Retinal pigment epithelial cell (primary cell): ENCODE results near the gene C1orf167.

Experiments used
- DNase-seq: peaks from one replicate; pipeline ENCODE4 v3.0.0-alpha.2; 2010; ENCODE audit warnings: low read depth
- H3K4me3 ChIP-seq: 2 replicates; pipeline ENCODE4 v1.5.1; 2011; ENCODE audit warnings: mild to moderate bottlenecking, low read length, control low read depth, moderate library complexity
- TF ChIP-seq, protein P1 (sequence below): conservative IDR thresholded peaks from 2 replicates; pipeline ENCODE4 v1.5.1; 2011; ENCODE audit warnings: low read depth, low read length, control low read depth, inconsistent platforms

C1orf167 gene

GRCh38 chr1:11765661-11766428, 3.9 kb downstream of the C1orf167 start:
- DNase-seq, result no peak
- TF ChIP-seq, protein P1, sequence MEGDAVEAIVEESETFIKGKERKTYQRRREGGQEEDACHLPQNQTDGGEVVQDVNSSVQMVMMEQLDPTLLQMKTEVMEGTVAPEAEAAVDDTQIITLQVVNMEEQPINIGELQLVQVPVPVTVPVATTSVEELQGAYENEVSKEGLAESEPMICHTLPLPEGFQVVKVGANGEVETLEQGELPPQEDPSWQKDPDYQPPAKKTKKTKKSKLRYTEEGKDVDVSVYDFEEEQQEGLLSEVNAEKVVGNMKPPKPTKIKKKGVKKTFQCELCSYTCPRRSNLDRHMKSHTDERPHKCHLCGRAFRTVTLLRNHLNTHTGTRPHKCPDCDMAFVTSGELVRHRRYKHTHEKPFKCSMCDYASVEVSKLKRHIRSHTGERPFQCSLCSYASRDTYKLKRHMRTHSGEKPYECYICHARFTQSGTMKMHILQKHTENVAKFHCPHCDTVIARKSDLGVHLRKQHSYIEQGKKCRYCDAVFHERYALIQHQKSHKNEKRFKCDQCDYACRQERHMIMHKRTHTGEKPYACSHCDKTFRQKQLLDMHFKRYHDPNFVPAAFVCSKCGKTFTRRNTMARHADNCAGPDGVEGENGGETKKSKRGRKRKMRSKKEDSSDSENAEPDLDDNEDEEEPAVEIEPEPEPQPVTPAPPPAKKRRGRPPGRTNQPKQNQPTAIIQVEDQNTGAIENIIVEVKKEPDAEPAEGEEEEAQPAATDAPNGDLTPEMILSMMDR, result no peak
- no peak overlapping the region for H3K4me3 ChIP-seq

DNA sequence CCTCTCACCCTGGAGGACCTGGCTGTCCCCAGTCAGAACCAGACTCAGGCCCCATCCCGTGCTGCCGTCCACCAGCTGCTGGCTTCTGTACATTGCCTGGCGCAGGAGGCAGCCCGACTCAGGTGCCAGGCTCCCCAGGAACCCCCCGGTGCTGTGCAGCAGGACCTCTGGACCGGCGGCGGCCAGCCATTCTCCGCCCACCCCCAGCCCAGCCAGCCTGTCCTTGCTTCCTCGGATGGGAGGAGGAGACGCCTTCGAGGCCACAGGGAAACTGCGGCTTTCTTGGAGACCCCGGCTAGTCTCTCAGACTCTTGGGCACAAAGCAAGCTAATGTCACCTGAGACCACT, 4.4 kb downstream of the C1orf167 start:
- TF ChIP-seq, protein P1, result no peak
- H3K4me3 ChIP-seq, result no peak overlapping the region
- DNase-seq, result no peak

DNA sequence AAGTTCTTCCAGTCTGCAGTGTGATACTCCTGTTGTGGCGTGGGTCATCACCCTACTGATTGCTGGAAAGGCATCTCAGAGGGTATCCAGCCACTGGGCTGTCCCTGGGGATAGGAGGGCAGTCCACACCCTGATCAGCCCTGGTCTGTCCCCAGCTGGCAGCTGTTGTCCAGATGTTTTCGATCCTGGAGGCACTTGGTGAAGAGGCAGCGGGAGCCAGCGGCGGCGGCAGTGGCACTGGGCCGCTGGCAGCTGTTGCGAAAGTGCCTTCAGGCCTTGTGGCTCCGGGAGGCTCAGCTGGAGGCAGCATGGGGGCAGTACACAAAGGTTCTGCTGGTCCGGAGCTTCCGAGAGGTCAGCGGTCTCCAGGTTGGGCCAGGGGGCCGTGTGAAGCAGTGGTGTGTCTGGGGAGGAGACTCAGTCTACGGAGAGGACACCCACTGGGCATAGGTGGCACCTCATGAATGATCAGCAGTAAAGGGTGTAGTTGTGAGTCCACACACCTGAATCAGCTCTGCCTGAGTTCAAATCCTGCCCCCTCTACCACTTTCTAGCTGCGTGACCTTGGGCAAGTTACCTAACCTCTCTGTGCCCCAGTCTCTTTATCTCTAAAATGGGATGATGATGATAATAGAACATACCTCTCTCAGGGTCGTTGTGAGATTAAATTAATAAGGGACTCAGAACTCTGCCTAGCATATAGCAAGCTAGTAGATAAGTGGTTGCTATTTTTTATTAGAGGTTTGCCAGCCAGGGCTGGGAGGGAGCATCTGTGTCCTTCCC, 6.1 kb downstream of the C1orf167 start:
- TF ChIP-seq, protein P1, result no peak
- DNase-seq, result no peak
- no peak overlapping the region for H3K4me3 ChIP-seq

DNA sequence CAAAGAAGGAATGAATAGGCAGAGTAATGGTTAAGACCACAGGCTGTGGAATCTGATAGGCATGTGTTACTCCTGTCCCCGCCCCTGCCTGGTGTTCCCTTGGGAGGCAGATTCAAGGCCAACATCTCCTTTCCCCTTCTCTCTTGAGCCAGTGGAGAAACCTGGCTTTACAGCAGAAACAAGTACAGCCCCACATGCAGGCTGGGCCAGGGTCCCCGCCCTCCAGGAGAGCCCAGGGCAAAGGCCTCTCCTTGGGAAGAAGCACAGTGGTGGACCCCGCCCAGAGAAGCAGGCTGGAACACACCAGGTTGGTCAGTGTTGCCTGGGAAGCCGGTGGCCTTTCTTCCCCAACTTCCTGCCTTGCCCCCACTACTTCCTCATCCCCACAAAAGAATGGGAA, 6.8 kb downstream of the C1orf167 start:
- TF ChIP-seq, protein P1, result no peak
- no peak for DNase-seq
- H3K4me3 ChIP-seq, result no peak overlapping the region

- DNase-seq, result no peak
- H3K4me3 ChIP-seq, result no peak overlapping the region
- TF ChIP-seq, protein P1, result no peak
These were observed 7.3 kb downstream of the C1orf167 start for GRCh38 chr1:11769274-11769673.

DNA sequence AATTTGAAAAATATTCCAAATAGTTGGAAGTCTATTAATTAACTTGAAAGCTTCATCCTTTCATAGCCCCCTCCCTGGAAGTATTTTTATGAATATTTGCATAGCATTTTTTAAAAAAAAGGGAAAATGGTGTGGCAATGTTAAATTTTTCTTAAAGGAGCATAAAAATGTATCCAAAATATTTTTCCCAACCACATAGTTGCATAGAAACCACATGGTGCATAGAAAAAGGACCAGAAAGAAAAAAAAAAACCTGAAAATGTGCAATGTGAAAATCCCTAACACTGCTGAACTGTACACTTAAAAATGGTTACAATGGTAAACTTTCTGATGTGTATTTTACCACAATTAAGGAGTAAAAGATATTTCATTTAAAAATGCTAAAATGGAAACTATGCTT, 8.0 kb downstream of the C1orf167 start:
- H3K4me3 ChIP-seq, result no peak overlapping the region
- TF ChIP-seq, protein P1, result no peak
- no peak for DNase-seq
